Kidney epithelial cell (primary cell): ENCODE data around the gene CNTD1. TPM values are rescaled to one million over a fixed set of nuclear protein-coding genes. Genes with fewer than 3 reads are reported as not detected.

Experiments
- DNase-seq: peaks from one replicate; pipeline ENCODE4 v3.0.0-alpha.2; 2010; ENCODE audit warnings: low read depth
- H3K27me3 ChIP-seq: 2 replicates; pipeline ENCODE4 v1.6.0; 2011; ENCODE audit warnings: low read length; ENCODE audit not compliant: control insufficient read depth, insufficient read depth
- H3K36me3 ChIP-seq: 2 replicates; pipeline ENCODE4 v1.5.1; 2011; ENCODE audit warnings: low read length; ENCODE audit not compliant: control insufficient read depth, insufficient read depth
- H3K4me3 ChIP-seq: 2 replicates; pipeline ENCODE4 v1.5.1; 2011; ENCODE audit warnings: low read depth, mild to moderate bottlenecking, control low read depth, low read length
- CTCF ChIP-seq: IDR thresholded peaks from 2 replicates; pipeline ENCODE4 v1.5.1; 2011; ENCODE audit warnings: mild to moderate bottlenecking, moderate library complexity, low read length, control low read depth, inconsistent platforms; ENCODE audit not compliant: insufficient read depth, poor library complexity, severe bottlenecking
- total RNA-seq: library from RNA; depleted of rRNA; stranded (reverse); fragments of >200 nt; gene quantifications from 2 replicates; pipeline ENCODE4 v1.2.3, GENCODE V29; 2015

Gene CNTD1
- total RNA-seq, 1 donor from 2014 or later: 0.21 TPM

GRCh38 chr17:42779304-42779935 lies 19.2 kb upstream of the CNTD1 start:
- Histone ChIP-seq H3K4me3 (no peak overlapping the region), H3K36me3 (peaks cover 3% of the 10 kb centered on the region), H3K27me3 (peaks cover 2% of the 10 kb centered on the region)
- TF ChIP-seq CTCF: no peak
- DNase-seq: no peak

- peaks cover 2% of the 10 kb centered on the region for H3K27me3 ChIP-seq
- TF ChIP-seq CTCF: no peak
- H3K36me3 ChIP-seq: peaks cover 3% of the 10 kb centered on the region
- no peak for DNase-seq
- peak within 1 kb of the TSS; percentile 57 for H3K4me3 ChIP-seq
Observed at GRCh38 chr17:42779936-42780850, 18.5 kb upstream of the CNTD1 start, which contains the start of gene WNK4. WNK4 (plus strand) TSS chr17:42780610; CDS start chr17:42780699, 89 bp downstream.

GRCh38 chr17:42780851-42781638 lies 17.6 kb upstream of the CNTD1 start:
- Histone ChIP-seq H3K4me3 (peak overlapping the region; percentile 57), H3K27me3 (peaks cover 2% of the 10 kb centered on the region), H3K36me3 (peaks cover under 1% of the 10 kb centered on the region)
- TF ChIP-seq CTCF: no peak
- no peak for DNase-seq

GRCh38 chr17:42781639-42782165 lies 17.0 kb upstream of the CNTD1 start:
- no peak for TF ChIP-seq CTCF
- Histone ChIP-seq H3K27me3 (peaks cover 2% of the 10 kb centered on the region), H3K4me3 (peak overlapping the region; percentile 57), H3K36me3 (no peaks in the 10 kb centered on the region)
- no peak for DNase-seq

GRCh38 chr17:42782166-42783061 lies 16.2 kb upstream of the CNTD1 start:
- Histone ChIP-seq H3K27me3 (peaks cover 2% of the 10 kb centered on the region), H3K4me3 (peak overlapping the region; percentile 57), H3K36me3 (no peaks in the 10 kb centered on the region)
- TF ChIP-seq CTCF: no peak
- no peak for DNase-seq
